Panc1 (cell line): ENCODE data around the gene PRUNE2. TPM values are rescaled to one million over a fixed set of nuclear protein-coding genes. Genes with fewer than 3 reads are reported as not detected.
"Not testable (repeated sequence)": the region's sequence is repeated elsewhere in the genome, so short reads cannot be mapped to it uniquely, and the experiment has no call there.

Experiments
- ATAC-seq: fragments of 200-7000 bp; cut with Tn5 transposase; 2 replicates; pipeline ENCODE4 v1.9.1; 2020; ENCODE audit warnings: mild to moderate bottlenecking, moderate library complexity
- BruUV-seq: library from RNA; stranded (reverse); fragments of 400-500 nt; replicated peaks from 2 replicates; lab custom pipeline; 2021; lab: Mats Ljungman, UMichigan
- CTCF ChIA-PET: fragments of 300-600 bp; sonication (Branson Sonifier 250); formaldehyde crosslinking; loops from one replicate; lab custom pipeline; 2022; ENCODE audit warnings: antibody characterized with exemption; lab: Charles Lee
- POLR2A ChIA-PET: fragments of 300-600 bp; sonication (Branson Sonifier 250); formaldehyde crosslinking; loops from one replicate; lab custom pipeline; 2022; ENCODE audit warnings: antibody characterized with exemption; lab: Charles Lee
- DNase-seq: peaks from one replicate; pipeline ENCODE4 v3.0.0-alpha.2; 2010; ENCODE audit warnings: low read depth, low spot score
- H3K27ac ChIP-seq: 2 replicates; pipeline ENCODE4 v1.5.1; 2011; ENCODE audit warnings: mild to moderate bottlenecking, low read length, inconsistent platforms
- H3K27me3 ChIP-seq: fragments of 200-500 bp; sonication (Bioruptor generic); 2 replicates; pipeline ENCODE4 v1.6.0; 2014; ENCODE audit warnings: low read length, inconsistent platforms; ENCODE audit not compliant: control insufficient read depth, insufficient read depth
- H3K36me3 ChIP-seq: fragments of 200-500 bp; sonication (Bioruptor generic); 2 replicates; pipeline ENCODE4 v1.5.1; 2014; ENCODE audit warnings: inconsistent platforms, mild to moderate bottlenecking, low read length, moderate library complexity; ENCODE audit not compliant: control insufficient read depth, insufficient read depth
- H3K4me1 ChIP-seq: 2 replicates; pipeline ENCODE4 v1.5.1; 2011; ENCODE audit warnings: inconsistent platforms, mild to moderate bottlenecking, low read length, moderate library complexity; ENCODE audit not compliant: control insufficient read depth, insufficient read depth
- H3K4me3 ChIP-seq, 2 experiments: 2 replicates each; pipeline ENCODE4 v1.5.1; 2011 to 2012; ENCODE audit warnings: low read depth in 2 of 2, low read length in 2 of 2, mild to moderate bottlenecking in 2 of 2, inconsistent platforms in 1 of 2, moderate library complexity in 1 of 2
- H3K9me3 ChIP-seq: fragments of 200-500 bp; sonication (Bioruptor generic); 2 replicates; pipeline ENCODE4 v1.5.1; 2014; ENCODE audit warnings: low read depth, mild to moderate bottlenecking, inconsistent platforms, low read length, moderate library complexity; ENCODE audit not compliant: control insufficient read depth, insufficient read depth
- CTCF ChIP-seq: fragments of 450-650 bp; IDR thresholded peaks from 2 replicates; pipeline ENCODE4 v1.5.1; 2017; ENCODE audit warnings: mild to moderate bottlenecking
- POLR2AphosphoS5 ChIP-seq: IDR thresholded peaks from 2 replicates; pipeline ENCODE4 v1.6.1; 2012; ENCODE audit warnings: mild to moderate bottlenecking, low read depth, low read length, moderate library complexity
- REST ChIP-seq, 2 experiments: IDR thresholded peaks; 2 replicates each; pipeline ENCODE4 v1.6.1; 2011 to 2012; ENCODE audit warnings: low read depth in 2 of 2, control low read depth in 1 of 2, low read length in 1 of 2, mild to moderate bottlenecking in 1 of 2, moderate library complexity in 1 of 2; ENCODE audit not compliant: insufficient read depth in 1 of 2
- SIN3A ChIP-seq: IDR thresholded peaks from 2 replicates; pipeline ENCODE4 v1.6.1; 2012; ENCODE audit warnings: low read depth, mild to moderate bottlenecking, low read length, moderate library complexity, borderline replicate concordance; ENCODE audit not compliant: insufficient read depth
- TCF7L2 ChIP-seq: IDR thresholded peaks from 2 replicates; pipeline ENCODE4 v1.6.1; 2011; ENCODE audit warnings: mild to moderate bottlenecking, low read depth, low read length, inconsistent platforms
- in situ Hi-C: cut with HindIII; loops from 2 replicates; pipeline ENCODE4 v1.10.0; 2016; ENCODE audit warnings: low sequenced_read_pairs, low pct_unique_long_range_greater_than_20kb
- intact Hi-C: fragments of 100-400 bp; cut with micrococcal nuclease; formaldehyde crosslinking; loops from one replicate; pipeline ENCODE4 v1.10.0; 2022; ENCODE audit not compliant: unreplicated experiment
- total RNA-seq: library from RNA; stranded (reverse); gene quantifications from one replicate; pipeline ENCODE4 v1.2.1, GENCODE V29; 2021; ENCODE audit not compliant: unreplicated experiment

PRUNE2 gene
- total RNA-seq, 1 experiment from 2014 or later: 0.18 TPM

- not testable (repeated sequence) for DNase-seq, H3K27ac ChIP-seq
- intact Hi-C loops: loop anchor here (2.0 kb wide), 1 partner anchor 39 kb away; no protein-coding TSS in a partner anchor
These were observed 239.9 kb downstream of the PRUNE2 start for GRCh38 chr9:76665966-76666365.

GRCh38 chr9:76665458-76665857 lies 240.5 kb downstream of the PRUNE2 start:
- Histone ChIP-seq H3K27me3 (no peaks in the 10 kb centered on the region; the same call in 1 of the 2 replicates), H3K36me3 (no peaks in the 10 kb centered on the region), H3K4me1 (no peaks in the 10 kb centered on the region), H3K4me3 (no peak overlapping the region), H3K27ac (no peak overlapping the region), H3K9me3 (no peaks in the 10 kb centered on the region)
- ChIA-PET CTCF (no interaction called here), POLR2A (no interaction called here)
- intact Hi-C loops (no loop called here), in situ Hi-C loops (no loop called here)
- ATAC-seq (no peak), DNase-seq (no peak)
- TF ChIP-seq CTCF (no peak), TCF7L2 (no peak), REST (IDR thresholded peaks at IDR 0.05; ENCODE audit: insufficient read depth in 1 of 2, low read depth in 2 of 2, low read length in 1 of 2) (no peak), POLR2AphosphoS5 (no peak), SIN3A (no peak)
- BruUV-seq: no TSS peak

More at GRCh38 chr9:76665966-76666365, 239.9 kb downstream of the PRUNE2 start:
- H3K9me3 ChIP-seq, in situ Hi-C loops, H3K36me3 ChIP-seq, ATAC-seq, POLR2A ChIA-PET, H3K4me3 ChIP-seq, CTCF ChIA-PET, H3K4me1 ChIP-seq, BruUV-seq, H3K27me3 ChIP-seq: not testable (repeated sequence)
- peak; percentile 77 for TF ChIP-seq CTCF
